ENCODE data around the gene FAM13A.
A peak's percentile ranks its signal among the peaks of the same experiment; 100 is the strongest.
"Not testable (repeated sequence)": the region's sequence is repeated elsewhere in the genome, so short reads cannot be mapped to it uniquely, and the experiment has no call there.

Gene FAM13A

GRCh38 chr4:88908003-88908402 is 149.0 kb downstream of the FAM13A start:
- DNase-seq (ENCODE audit: low read depth, low spot score), result peak; percentile 7
- no peak overlapping the region for H3K4me3 ChIP-seq (ENCODE audit: low read depth, low read length)
- TF ChIP-seq CTCF (IDR thresholded peaks at IDR 0.05; ENCODE audit: low read depth, low read length), result no peak
- in situ Hi-C loops (cut with HindIII; ENCODE audit: low sequenced_read_pairs), result no loop called here

GRCh38 chr4:88907478-88907877 is 149.5 kb downstream of the FAM13A start:
- in situ Hi-C loops (cut with HindIII; ENCODE audit: low sequenced_read_pairs), result no loop called here
- no peak for TF ChIP-seq CTCF (IDR thresholded peaks at IDR 0.05; ENCODE audit: low read depth, low read length)
- no peak for DNase-seq (ENCODE audit: low read depth, low spot score)
- H3K4me3 ChIP-seq (ENCODE audit: low read depth, low read length), result no peak overlapping the region

- DNase-seq (ENCODE audit: low read depth, low spot score); in situ Hi-C loops (cut with HindIII; ENCODE audit: low sequenced_read_pairs); H3K4me3 ChIP-seq (ENCODE audit: low read depth, low read length): not testable (repeated sequence)
These were observed 152.7 kb downstream of the FAM13A start for GRCh38 chr4:88904240-88904639.

GRCh38 chr4:88900432-88900831 is 156.6 kb downstream of the FAM13A start:
- DNase-seq (ENCODE audit: low read depth, low spot score), result peak; percentile 63
- TF ChIP-seq CTCF (IDR thresholded peaks at IDR 0.05; ENCODE audit: low read depth, low read length), result no peak
- no peak overlapping the region for H3K4me3 ChIP-seq (ENCODE audit: low read depth, low read length)
- in situ Hi-C loops (cut with HindIII; ENCODE audit: low sequenced_read_pairs), result no loop called here

- DNase-seq (ENCODE audit: low read depth, low spot score), result no peak
- H3K4me3 ChIP-seq (ENCODE audit: low read depth, low read length), result no peak overlapping the region
- in situ Hi-C loops (cut with HindIII; ENCODE audit: low sequenced_read_pairs), result no loop called here
- TF ChIP-seq CTCF (IDR thresholded peaks at IDR 0.05; ENCODE audit: low read depth, low read length), result no peak
These were observed 159.2 kb downstream of the FAM13A start for GRCh38 chr4:88897752-88898151.

GRCh38 chr4:88897180-88897579 is 159.8 kb downstream of the FAM13A start:
- H3K4me3 ChIP-seq (ENCODE audit: low read depth, low read length), result no peak overlapping the region
- in situ Hi-C loops (cut with HindIII; ENCODE audit: low sequenced_read_pairs), result no loop called here
- TF ChIP-seq CTCF (IDR thresholded peaks at IDR 0.05; ENCODE audit: low read depth, low read length), result no peak
- no peak for DNase-seq (ENCODE audit: low read depth, low spot score)

- no peak overlapping the region for H3K4me3 ChIP-seq (ENCODE audit: low read depth, low read length)
- no peak for TF ChIP-seq CTCF (IDR thresholded peaks at IDR 0.05; ENCODE audit: low read depth, low read length)
- DNase-seq (ENCODE audit: low read depth, low spot score), result no peak
- in situ Hi-C loops (cut with HindIII; ENCODE audit: low sequenced_read_pairs), result no loop called here
These were observed 163.0 kb downstream of the FAM13A start for GRCh38 chr4:88893961-88894360.

All from astrocyte of the spinal cord (primary cell).